Right forelimb (tissue), 1 donor: ENCODE data around the gene ZNF723.
"Not testable (repeated sequence)": the region's sequence is repeated elsewhere in the genome, so short reads cannot be mapped to it uniquely, and the experiment has no call there.

Experiments
- DNase-seq: peaks from one replicate; pipeline ENCODE4 v3.0.0-alpha.2; 2018

The ZNF723 gene

DNA sequence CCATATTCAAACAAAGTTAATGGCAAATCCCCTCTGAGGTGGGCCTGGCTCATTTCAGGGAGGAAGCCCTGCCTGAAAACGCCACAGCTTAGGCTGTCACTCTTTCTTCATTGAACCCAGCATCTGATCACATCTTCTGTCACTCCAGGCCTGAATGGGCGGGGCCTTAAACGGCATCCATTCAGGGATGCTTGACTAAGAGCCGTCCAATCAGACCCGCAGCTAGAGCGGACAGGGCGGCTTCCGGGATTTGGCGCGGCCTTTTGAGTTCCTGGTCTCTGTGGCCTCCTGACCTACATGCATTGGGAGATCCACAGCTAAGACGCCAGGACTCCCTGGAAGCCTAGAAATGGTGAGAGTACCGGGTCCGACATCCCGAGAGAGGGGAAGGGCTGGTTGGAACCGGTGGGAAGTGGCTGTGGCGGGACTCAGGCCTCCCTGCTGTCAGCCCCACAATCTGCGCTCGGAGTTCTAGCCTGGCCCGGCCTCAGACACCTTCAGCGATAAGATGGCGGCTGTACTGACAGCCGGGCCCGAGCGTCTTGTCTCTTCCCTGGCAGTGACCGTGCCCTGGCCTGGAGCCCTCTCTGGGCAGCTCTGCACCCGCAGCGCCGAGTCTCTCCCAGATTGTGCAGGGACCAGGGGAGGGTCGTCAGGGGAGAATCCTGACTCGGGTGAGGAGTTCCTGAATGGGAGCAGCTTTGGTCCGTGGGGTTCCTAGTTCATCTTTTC, at the start of gene ZNF723:
Gene ZNF723 (plus strand): TSS at position 261 of the 732 bp plus-strand sequence. CDS start 89 bp downstream, at position 350.
- DNase-seq = no peak

DNA sequence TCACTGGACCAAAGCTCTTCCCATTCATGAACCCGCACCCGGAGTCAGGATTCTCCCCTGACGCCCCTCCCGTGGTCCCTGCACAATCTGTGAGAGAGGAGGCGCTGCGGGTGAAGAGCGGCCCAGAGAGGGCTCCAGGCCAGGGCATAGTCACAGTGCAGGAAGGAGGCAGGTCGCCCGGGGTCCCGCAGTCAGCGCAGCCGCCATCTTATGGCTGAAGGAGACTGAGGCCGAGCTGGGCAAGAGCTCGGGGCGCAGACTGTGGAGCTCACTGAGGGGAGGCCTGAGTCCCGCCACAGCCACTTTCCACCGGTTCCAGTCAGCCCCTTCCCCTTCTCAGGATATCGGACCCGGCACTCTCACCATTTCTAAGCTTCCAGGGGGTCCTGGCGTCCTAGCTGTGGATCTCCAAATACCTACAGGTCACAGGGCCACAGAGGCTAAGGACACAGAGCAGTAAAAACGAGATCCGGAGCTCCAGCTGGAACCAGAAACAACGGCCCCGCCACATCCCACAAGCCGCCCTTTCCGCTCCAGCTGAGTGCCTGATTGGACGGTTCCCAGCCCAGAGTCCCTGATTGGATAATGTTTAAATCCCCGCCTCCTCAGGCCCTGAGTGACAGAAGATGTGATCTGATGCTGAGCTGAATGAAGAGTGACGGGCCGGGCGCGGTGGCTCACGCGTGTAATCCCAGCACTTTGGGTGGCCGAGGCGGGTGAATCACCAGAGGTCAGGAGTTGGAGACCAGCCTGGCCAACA, 48.3 kb upstream of the ZNF723 start, which contains the start of gene ZNF99:
Gene ZNF99 (minus strand): TSS at position 501 of the 760 bp plus-strand sequence. CDS start 135 bp downstream, at position 366.
- peak; percentile 59 for DNase-seq

DNA sequence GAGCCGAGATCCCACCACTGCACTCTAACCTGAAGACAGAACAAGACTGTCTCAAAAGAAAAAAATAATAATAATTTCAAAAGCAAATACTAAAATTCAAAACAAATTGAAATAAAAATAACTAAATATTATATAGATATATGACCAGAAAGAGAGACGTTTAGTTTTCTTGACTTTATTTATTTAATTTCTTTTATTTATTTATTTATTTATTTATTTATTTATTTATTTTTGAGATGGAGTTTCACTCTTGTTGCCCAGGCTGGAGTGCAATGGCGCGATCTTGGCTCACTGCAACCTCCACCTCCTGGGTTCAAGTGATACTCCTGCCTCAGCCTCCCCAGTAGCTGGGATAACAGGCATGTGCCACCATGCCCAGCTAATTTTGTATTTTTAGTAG, 39.2 kb upstream of the ZNF723 start:
- DNase-seq = not testable (repeated sequence)

DNA sequence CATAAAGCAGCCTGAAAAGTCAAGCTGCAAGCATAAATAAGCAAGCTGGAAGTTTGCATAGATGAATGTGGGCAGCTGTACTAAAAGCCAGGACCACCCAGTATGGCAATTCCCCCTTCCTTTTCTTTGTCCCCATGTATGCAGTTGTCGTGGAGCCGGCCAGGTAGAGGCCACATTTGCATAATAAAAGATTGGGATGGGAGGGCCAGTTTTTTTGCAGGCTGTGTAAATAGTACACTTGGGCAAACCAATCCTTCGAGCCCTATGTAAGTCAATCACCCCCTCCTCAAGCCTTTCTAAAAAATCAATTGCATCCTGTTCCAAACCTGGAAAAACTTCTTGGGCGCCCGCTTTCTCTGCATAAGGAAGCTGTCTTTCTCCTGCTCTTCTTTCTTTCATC, 35.1 kb upstream of the ZNF723 start:
- DNase-seq = no peak

DNA sequence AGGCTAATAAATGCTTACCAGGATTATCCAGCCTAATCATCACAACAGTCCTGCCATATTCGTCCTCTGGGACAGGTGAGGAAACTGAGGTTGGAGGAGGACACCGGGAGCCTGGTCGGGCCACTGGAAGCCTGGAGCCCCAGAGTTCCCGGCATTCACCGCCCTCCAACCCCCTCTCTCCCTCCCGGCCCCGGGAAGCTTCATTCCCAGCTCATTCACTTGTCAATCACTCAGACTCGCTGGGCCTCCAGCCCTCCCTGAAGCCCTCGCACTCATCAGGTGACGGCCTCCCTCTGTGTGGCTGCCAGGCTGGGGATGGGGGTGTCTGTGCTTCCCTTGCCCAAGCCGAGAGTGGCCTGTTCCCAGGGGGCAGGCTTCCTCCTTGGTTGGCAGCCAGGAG, 25.7 kb upstream of the ZNF723 start:
- DNase-seq = no peak

DNA sequence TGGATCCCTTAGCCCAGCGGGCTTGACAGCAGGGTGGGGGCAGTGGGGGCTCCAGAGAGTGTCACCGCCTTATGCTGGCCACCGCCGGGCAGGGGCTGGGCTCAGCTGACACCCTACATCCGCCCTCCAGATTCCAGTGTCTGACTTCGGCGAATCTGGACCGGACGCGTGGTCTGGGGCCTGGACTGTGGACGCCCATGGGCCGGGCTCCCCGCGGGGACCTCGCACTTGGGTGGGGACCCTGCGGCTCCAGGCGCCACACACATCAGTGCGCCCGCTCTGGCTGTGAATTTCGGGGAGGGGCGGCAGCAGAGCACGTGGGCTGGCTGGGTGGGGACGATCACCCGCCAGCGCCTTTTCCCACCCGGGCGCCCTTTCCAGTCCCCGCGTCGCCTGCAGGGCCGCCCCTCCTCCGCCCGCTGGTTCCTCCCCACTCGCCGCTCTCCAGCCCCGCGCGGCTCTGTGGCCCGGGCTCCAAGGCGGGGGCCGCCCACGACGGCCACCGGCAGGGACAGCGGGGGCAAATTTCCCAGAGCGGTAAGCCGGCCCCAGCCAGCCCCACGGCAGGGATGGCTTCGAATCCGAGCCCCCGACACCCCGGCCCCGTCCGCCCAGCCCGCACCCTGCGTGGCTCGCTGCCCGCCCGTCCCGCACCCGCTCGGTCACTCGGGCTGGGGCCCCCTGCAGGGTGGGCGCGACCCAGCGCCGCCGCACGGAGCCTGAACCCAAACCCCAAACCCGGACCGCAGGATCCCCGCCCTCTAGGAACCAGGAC, 24.8 kb upstream of the ZNF723 start:
- no peak for DNase-seq

DNA sequence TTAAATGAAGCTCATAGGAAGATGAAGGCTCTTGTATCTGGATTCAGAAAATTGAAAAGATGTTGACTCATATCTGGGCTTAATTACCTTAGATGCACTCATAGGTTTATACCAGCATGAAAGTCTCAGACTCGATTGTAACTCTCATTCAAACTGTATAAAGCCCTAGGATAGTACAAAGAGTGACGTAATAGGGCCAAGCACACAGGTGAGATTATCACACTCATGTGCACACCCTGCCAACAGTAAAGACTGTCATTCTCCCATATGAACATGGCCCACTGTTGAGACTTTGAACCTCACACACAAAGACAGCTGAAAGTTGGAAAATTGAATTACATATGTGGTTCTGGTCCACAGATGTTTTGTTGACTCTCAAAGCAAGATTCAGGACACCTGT, 18.0 kb upstream of the ZNF723 start:
- no peak for DNase-seq

DNA sequence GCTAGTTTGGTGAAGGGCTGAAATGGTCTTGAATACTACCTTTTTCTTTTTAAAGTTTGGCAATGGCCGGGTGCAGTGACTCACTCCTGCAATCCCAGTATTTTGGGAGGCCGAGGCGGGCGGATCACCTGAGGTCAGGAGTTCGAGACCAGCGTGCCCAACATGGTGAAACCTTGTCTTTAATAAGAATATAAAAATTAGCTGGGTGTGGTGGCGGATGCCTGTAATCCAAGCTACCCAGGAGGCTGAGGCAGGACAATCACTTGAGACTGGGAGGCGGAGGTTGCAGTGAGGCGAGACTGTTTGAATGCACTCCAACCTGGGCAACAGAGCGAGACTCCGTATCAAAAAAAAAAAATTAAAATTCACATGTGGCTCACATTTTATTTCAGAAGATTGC, 880 bp upstream of the ZNF723 start:
- no peak for DNase-seq

DNA sequence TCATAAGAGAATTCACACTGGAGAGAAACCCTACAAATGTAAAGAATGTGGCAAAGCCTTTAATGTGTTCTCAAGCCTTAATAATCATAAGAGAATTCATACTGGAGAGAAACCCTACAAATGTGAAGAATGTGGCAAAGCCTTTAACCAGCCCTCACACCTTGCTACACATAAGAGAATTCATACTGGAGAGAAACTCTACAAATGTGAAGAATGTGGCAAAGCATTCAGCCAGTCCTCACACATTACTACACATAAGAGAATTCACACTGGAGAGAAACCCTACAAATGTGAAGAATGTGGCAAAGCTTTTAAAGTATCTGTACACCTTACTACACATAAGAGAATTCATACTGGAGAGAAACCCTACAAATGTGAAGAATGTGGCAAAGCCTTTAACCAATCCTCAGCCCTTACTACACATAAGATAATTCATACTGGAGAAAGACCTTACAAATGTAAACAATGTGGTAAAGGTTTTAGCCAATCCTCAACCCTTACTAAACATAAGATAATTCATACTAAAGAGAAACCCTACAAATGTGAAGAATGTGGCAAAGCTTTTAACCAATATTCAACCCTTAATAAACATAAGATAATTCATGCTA, 25.7 kb downstream of the ZNF723 start:
- DNase-seq = not testable (repeated sequence)

DNA sequence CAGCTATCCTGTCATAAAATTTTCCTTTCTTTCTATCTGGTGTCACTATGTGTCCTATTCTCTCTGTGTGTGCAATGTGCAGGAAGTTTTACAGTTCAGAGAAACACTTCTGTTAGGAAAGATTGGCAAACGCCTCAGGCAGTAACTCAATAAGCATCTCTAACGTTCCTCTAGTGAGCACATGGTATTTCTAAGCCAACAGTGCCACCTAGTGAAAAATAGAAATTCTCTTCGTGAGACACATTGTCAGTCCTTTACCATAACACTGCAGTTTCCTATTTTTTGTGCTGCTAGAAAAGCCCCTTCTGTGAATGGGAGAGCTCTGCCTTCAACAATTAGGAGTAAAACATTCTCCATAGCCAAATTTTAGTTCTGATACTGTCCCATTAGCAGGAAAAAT, 50.7 kb downstream of the ZNF723 start:
- DNase-seq = no peak

DNA sequence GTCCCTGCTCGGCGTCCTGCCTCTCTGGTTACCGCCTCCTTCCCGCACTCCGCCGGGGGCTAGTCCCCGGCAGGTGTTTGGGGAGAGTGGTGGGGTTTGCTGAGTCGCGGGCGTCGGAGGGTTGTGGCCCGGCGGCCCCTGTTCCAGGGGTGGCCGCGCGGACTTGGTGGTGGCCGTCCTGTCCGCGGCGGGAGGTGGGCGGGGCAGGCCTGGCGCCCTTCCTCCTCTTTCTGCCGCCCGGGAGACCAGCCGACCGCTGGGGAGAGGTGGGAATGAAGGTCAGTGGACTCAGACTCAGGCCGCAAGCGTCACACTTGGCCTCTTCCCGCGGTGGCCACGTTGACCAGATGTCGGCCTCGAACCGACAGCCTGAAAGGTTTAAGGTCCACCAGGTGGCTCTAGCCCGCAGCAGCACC, 61.8 kb downstream of the ZNF723 start:
- no peak for DNase-seq

DNA sequence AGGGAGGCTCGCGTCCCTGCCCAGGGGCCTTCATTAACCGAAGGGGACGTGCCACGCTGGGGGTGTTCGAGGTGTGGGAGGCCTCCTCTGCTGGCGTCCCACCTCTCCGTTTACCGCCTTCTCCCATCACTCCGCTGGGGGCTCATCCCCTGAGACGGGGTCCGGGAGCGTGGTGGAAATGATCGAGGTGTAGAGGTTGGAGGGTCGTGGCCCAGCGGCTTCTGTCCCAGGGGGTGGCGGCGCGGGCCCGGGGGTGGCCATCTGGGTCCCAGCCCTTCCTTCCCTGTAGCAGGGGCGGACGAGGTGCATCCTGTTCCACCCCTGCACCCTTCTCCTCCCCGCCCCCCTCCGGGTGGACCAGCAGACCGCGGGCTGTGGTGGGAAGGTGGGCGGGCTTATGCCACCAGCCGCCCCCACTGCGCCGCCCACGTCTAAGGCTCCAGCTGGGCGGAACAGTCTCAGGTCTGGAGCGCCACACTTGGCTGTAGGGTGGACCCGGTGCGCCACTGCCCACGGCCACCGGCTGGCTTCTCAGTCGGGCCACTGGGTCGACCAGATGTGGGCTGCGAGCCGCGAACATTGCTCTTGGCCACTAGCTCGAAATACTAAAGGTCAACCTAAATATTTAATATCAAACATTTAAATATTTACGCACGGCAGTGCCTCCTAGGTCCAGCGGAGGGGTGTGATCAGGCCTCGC, 69.5 kb downstream of the ZNF723 start:
- DNase-seq = no peak
